ENCODE measurements around the gene ZNF346. TPM values are rescaled to one million over a fixed set of nuclear protein-coding genes. Genes with fewer than 3 reads are reported as not detected.

Gene ZNF346
- total and polyA plus RNA-seq, 8 donors = 4.7 to 122 (median 16.4) TPM

DNA sequence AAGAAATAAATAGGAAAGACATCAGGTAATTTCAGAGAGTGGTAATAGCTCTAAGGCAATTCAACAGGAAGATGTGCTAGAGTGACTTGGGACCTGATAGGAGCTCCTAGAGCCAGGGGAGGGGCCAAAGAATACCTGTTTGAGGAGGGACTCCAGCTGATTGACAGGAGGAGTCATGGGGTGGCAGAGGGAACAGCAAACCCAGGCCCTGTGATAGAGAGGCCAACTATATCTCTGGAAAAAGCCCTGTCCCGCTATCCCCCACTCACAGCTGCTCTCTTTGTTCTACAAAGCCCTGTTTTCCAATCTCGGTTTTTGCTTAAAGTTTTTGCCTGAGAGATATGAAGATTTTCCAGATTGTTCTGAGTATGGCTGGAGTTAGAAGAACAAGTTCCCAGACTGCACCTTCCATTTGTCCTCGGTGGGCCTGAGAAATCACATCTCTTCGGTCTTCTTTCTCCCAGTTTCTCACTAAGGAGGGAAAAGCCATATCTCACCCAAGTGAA lies 102.0 kb downstream of the ZNF346 start:
- Histone ChIP-seq H3K27ac (no peak overlapping the region), H3K4me3 (no peak overlapping the region), H3K9me3 (no peaks in the 10 kb centered on the region), H3K27me3 (no peaks in the 10 kb centered on the region), H3K4me1 (no peaks in the 10 kb centered on the region), H3K36me3 (no peaks in the 10 kb centered on the region)
- intact Hi-C loops (cut with DNase I; ENCODE audit: low total_unique reads) = loop anchor here (10.0 kb wide), 1 partner anchor 170 kb away; no protein-coding TSS in a partner anchor
- 73 to 81% (median 74%) methylated on average over 4 of the region's 4 CpGs for WGBS, 5 donors
- TF ChIP-seq POLR2A (IDR thresholded peaks at IDR 0.05) = no peak
- DNase-seq = no peak

DNA sequence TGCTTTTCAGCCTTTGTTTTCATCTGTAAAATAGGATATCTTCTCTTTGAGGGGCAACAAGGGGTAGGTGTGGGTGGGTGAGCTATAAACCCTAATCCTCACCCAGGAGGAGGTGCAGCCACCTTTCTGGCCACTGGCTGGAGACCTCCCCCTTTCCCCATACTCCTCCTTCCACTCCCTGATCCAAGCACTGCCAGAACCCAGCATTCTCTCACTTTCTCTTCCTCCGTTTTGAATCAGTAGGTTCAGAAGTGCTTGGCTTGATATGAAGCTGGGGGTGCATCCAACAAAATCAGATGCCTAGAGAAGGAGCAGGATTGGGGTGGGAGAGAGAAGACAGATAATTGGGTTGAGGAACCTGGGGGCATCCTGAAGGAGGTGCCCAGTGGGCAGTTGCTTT lies 104.3 kb downstream of the ZNF346 start:
- Histone ChIP-seq H3K9me3 (no peaks in the 10 kb centered on the region), H3K27ac (no peak overlapping the region), H3K36me3 (no peaks in the 10 kb centered on the region), H3K27me3 (no peaks in the 10 kb centered on the region), H3K4me1 (no peaks in the 10 kb centered on the region), H3K4me3 (no peak overlapping the region)
- DNase-seq = no peak
- 62 to 76% (median 73%) methylated on average over 1 of the region's 1 CpG for WGBS, 5 donors
- TF ChIP-seq POLR2AphosphoS5 (IDR thresholded peaks at IDR 0.05) = no peak
- TF ChIP-seq CTCF (IDR thresholded peaks at IDR 0.05) = no peak
- TF ChIP-seq EP300 (IDR thresholded peaks at IDR 0.05) = no peak
- no peak for TF ChIP-seq POLR2A (IDR thresholded peaks at IDR 0.05)
- intact Hi-C loops (cut with DNase I; ENCODE audit: low total_unique reads) = loop anchor here (10.0 kb wide), 1 partner anchor 168 kb away; no protein-coding TSS in a partner anchor

DNA sequence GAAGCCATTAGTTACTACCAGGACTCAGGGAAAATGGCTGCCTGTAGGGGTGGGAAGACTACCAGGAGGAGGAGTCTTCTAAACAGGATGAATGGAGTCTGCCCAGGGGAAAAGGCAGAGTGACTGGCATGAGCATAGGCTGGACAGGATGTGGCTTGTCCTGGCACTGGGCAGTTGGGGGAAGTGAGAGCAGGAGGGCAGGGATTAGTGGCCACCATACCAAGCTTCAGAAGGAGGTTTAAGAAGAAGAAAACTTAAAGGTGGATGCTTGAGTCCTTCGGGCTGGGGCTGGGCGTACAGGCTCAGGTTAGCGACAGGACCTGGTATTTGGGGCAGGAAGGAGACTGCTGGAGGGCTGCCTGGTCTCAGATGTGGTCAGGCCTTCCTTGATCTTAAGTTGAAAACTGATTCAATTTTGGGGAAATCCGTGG lies 106.1 kb downstream of the ZNF346 start:
- Histone ChIP-seq H3K27me3 (no peaks in the 10 kb centered on the region), H3K27ac (no peak overlapping the region), H3K4me3 (no peak overlapping the region), H3K4me1 (peaks cover 7 to 10% (median 9%) of the 10 kb centered on the region in 4 donors), H3K9me3 (no peaks in the 10 kb centered on the region), H3K36me3 (no peaks in the 10 kb centered on the region)
- DNase-seq = no peak
- 75 to 90% (median 82%) methylated on average over 4 of the region's 4 CpGs for WGBS, 5 donors
- intact Hi-C loops (cut with DNase I; ENCODE audit: low total_unique reads) = loop anchor here (10.0 kb wide), 1 partner anchor 166 kb away; no protein-coding TSS in a partner anchor
- TF ChIP-seq POLR2A (IDR thresholded peaks at IDR 0.05) (no peak), CTCF (IDR thresholded peaks at IDR 0.05) (no peak), EP300 (IDR thresholded peaks at IDR 0.05) (no peak), POLR2AphosphoS5 (IDR thresholded peaks at IDR 0.05) (no peak)

GRCh38 chr5:177130211-177131018 lies 107.9 kb downstream of the ZNF346 start:
- intact Hi-C loops (cut with DNase I; ENCODE audit: low total_unique reads) = no loop called here
- Histone ChIP-seq H3K9me3 (no peaks in the 10 kb centered on the region), H3K27me3 (no peaks in the 10 kb centered on the region), H3K36me3 (peaks cover 0 to 5% (median 4%) of the 10 kb centered on the region in 4 donors), H3K4me3 (no peak overlapping the region), H3K4me1 (peaks cover 16 to 25% (median 18%) of the 10 kb centered on the region in 4 donors), H3K27ac (no peak overlapping the region)
- WGBS, 5 donors = 74 to 85% (median 75%) methylated on average over 5 of the region's 5 CpGs
- no peak for TF ChIP-seq POLR2AphosphoS5 (IDR thresholded peaks at IDR 0.05)
- TF ChIP-seq POLR2A (IDR thresholded peaks at IDR 0.05) = no peak
- no peak for TF ChIP-seq CTCF (IDR thresholded peaks at IDR 0.05)
- no peak for TF ChIP-seq EP300 (IDR thresholded peaks at IDR 0.05)
- no peak for DNase-seq

Other genes starting within 250 kb of the ZNF346 start
- gene UNC5A, start 212.1 kb upstream of the ZNF346 start, total RNA-seq = under 1 TPM in 2 of 5 donors, not detected in 3; 0.55 to 0.72 TPM
- gene UNC5A, start 212.1 kb upstream of the ZNF346 start, polyA plus RNA-seq = under 1 TPM in 2 of 3 donors, not detected in 1; 0.08 to 0.37 TPM
- 100 to 1,000 TPM in 1 of 5 donors, 1 to 10 TPM in 2, not detected in 2; 2.6 to 145 (median 3.9) TPM for gene HK3, start 123.3 kb upstream of the ZNF346 start, total RNA-seq
- 1 to 10 TPM; 1.6 to 6.9 (median 4.6) TPM for gene HK3, start 123.3 kb upstream of the ZNF346 start, polyA plus RNA-seq
- gene UIMC1, start 15.9 kb upstream of the ZNF346 start, total RNA-seq = 10 to 100 TPM; 11.6 to 81.7 (median 44.5) TPM
- gene UIMC1, start 15.9 kb upstream of the ZNF346 start, polyA plus RNA-seq = 10 to 100 TPM; 17.9 to 27.3 (median 23.8) TPM
- gene FGFR4, start 64.2 kb downstream of the ZNF346 start, total RNA-seq = 100 to 1,000 TPM in 1 of 5 donors, 10 to 100 TPM in 3, 1 to 10 TPM in 1; 4.1 to 145 (median 11.0) TPM
- gene FGFR4, start 64.2 kb downstream of the ZNF346 start, polyA plus RNA-seq = 10 to 100 TPM in 2 of 3 donors, 1 to 10 TPM in 1; 5.2 to 17.0 (median 15.9) TPM
- gene NSD1, start 111.1 kb downstream of the ZNF346 start, total RNA-seq = 10 to 100 TPM; 17.5 to 69.9 (median 40.0) TPM
- 1 to 10 TPM; 5.1 to 6.9 (median 5.9) TPM for gene NSD1, start 111.1 kb downstream of the ZNF346 start, polyA plus RNA-seq